8988T (cell line): ENCODE measurements around the gene TOX2.

Source experiments
- DNase-seq: peaks from one replicate; pipeline ENCODE4 v3.0.0; 2011

TOX2 gene

DNA sequence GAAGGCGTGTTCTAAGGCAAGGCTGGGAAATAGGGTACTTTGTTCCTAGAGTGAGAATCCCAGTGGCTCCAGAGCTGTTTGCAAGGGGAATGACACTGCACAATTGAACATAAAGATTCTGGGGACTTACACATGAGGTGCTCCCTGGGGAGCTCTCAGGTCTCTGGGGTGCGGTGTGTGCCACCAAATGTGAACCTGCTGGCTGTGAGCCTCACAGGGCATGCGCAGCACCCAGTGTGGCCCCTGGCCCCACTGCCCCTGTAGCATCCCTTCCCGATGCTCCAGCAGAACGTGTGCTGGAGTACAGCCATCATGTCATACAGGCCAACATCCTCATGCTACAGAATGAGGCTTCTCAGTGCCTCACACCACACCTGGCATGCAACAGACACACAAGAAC, 68.2 kb downstream of the TOX2 start:
- DNase-seq: no peak

DNA sequence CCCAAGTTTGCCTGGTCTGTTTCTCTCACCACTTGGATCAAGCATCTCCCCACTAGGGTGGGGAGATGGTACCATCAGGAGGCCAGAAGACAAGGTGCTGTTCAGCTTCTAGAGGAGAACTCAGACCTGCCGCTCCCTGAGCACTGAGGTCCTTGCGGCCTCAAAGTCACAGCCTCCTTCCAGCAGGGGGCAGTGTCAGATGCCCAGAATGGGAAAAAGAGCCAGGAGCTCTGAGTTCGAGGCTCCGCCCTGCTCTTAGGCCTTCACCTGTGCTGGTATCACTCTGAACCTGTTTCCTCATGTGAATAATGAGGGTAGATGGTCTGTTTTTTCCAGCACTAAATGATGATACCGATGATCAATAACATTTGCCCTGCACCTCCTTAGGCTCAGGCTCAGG, 68.7 kb downstream of the TOX2 start:
- no peak for DNase-seq

DNA sequence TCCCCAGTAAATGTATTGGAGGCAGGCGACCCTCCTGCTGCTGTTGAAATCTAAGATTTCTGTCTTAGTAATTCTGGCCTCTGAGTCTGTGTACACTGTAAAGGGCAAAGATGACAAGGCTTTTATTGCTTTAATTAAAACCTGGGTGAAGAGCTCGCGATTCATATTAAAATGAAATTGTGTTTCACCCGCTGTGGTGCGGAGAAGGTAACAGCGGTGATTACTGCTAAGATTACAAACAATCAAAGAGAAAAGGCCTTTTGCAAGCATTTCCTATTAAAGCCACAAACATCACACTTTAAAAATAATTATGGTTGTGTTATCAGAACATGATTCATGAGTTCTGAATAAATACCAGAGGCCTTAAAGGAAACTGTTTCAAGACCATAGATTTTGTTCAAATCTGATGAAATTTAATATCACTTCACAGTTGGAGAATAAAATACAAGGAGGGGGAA, 69.3 kb downstream of the TOX2 start:
- no peak for DNase-seq

DNA sequence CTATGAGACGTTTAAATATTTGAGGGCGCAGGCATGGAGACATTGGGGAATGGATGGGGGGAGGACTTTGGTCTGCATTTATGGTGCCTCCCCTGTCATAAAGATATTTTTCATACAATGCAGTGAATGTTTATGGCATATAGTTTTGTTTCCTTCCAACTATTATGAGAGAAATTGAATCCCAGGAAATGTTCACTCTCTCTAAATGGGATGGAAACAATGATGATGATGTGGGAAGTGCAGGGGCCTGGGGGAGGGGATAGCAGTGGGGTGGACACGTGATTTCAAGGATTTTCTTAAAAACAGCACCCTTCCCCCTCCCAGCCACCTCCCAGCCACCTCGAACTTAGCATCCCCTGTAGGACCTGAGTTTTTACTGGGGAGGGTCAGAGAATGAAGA, 69.9 kb downstream of the TOX2 start:
- no peak for DNase-seq

DNA sequence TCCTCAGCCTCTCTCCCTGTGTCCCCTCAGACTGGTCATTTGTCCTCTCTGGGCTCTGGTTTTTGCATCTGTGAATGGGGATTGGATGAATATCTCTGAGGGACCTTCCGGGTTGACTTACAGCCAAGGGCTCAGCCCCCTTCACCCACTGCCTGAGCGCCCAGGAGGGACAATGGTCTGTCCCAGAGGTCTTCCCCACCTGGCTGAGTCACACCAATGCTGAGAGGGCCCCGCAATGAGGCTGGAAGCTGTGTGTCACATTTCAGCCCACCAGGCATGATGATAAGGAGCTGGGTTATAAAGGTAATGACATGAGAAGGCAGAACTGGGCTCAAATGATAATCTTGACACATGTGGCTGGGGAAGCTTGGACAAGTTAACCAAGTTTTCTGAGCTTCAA, 70.5 kb downstream of the TOX2 start:
- no peak for DNase-seq

DNA sequence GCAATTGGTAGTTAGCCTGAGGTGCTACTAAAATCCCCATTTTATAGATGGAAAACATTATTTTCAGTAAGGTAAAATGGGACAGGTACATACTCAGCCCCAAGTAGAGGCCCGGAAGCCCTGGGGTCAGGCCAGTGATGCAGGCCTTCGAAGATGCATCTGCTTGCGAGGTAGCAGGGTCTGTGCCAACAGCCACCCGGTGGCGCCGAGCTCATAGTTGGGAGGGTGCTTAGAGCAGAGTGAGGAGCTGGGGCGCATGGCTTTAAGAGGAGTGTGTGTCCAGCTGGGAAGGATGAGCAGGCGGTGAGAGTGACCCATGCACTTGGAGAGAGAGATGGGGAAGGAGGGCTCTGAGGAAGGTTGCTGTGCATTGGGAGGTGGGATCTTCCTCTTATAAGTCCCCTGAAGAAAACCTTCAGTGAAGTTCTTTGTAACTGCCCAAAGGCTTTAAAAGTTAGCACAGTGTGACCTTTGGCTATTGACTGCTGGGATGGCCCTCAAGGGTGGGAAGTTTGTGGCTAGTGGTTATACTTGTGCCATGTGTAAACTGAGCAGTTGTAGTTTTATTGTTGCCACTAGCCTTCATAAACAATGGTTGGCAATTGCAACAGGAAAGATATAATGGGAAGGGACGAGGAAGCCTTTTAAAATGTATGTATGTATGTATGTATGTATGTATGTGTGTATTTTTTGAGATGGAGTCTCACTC, 71.1 kb downstream of the TOX2 start:
- DNase-seq: no peak

DNA sequence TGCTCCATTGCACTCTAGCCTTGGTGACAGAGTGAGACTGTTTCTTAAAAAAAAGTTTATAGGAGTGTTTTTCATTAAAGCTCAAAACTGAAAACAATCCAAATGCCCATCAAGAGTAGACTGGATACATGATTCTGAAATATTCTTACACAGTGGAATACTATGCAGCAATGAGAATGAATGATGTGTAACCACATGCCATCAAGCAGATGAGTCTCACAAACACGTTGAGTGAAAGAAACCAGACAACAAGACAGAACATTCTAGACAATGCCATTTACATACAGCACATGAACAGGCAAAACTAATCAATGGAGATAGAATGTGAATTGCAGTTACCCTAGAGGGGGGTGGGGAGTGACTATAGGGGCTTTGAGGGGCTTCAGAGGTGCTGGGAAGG, 72.4 kb downstream of the TOX2 start:
- DNase-seq: no peak

DNA sequence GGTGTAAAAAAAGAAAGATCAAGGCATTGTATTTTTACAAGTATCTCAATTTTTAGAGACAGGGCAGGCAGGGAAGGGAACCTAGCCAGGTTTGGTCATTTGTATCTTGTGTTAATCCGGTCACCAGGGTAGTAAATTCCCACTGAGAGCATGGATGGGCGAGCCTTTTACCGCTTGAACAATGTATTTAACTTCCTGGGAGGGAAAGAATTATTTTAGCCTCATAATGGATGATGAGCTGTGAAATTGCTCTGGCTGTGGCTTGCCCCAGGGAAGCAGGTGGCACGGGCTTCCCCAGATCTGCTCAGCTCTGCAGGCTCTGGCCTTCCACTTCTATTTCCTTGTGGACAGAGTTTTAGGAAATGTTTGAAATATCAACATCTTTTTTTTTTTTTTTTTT, 72.9 kb downstream of the TOX2 start:
- DNase-seq: no peak

DNA sequence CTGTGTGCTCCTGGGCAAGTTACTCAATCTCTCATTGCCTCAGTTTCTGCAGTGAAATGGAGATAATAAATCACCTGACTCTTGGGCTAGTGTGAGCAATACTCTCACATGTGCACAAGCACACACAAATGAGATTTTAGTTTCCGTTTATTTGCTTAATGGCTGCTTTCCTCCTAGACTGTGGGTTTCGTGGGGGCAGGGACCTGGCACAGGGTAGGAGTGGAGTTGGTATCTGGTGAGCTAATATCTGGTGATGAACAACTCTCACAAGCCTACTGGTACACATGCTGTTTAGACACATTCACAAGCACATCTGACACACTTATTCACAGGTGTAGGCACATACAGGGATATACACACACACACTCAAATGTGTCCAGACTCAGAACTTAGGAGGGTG, 73.8 kb downstream of the TOX2 start:
- no peak for DNase-seq

DNA sequence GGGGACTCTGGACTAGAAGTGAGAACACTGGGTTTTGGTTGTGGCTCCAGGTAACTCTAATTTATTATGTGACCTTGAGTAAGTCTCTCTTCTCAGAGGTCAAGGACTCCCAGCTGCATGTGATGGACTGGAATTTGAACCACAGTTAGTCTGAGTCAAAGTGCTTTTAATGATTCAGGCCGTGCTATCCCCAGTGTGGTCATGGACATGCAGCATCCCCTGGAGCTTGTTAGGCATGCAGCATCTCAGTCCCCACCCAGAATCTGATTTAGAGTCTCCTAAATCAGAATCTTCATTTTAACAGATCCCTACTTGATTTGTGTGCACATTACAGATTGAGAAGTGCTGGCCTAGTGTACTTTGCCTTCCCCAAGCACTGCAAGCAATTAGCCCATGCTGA, 74.2 kb downstream of the TOX2 start:
- DNase-seq: no peak

DNA sequence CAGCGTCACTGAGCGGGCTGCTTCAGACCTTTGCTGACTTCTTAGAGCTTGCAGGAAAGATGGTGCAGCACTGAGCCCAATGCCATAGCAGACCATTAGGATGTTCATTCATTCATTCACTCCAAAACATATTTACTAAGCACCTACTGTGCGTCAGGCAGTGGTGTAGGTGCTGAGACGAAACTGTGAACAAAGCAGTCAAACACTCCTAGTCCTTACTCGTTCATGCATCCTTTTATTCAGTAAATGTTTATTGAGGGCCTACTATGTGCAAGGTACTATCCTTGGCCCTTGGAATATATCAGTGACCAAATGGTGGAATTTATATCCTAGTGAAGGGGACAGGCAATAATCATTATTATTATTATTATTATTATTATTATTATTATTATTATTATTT, 76.6 kb downstream of the TOX2 start:
- no peak for DNase-seq

DNA sequence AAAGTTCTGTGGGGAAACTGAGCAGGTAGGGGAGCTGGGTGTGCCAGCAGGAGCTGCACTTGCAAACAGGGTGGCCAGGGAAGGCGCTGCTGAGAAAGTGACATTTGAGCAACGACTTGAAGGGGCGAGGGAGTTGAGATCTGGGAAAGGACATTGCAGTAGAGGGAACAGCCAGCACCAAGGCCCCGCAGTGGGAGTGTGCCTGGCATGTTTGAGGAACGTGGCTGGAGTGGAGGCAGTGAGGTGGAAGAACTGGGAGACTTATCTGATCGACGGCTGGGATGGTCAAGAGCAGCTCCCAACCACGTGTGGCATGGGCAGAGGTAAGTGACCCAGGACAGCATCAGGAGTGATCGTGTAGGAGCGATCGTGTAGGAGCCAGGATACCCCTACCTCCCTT, 77.3 kb downstream of the TOX2 start:
- no peak for DNase-seq

DNA sequence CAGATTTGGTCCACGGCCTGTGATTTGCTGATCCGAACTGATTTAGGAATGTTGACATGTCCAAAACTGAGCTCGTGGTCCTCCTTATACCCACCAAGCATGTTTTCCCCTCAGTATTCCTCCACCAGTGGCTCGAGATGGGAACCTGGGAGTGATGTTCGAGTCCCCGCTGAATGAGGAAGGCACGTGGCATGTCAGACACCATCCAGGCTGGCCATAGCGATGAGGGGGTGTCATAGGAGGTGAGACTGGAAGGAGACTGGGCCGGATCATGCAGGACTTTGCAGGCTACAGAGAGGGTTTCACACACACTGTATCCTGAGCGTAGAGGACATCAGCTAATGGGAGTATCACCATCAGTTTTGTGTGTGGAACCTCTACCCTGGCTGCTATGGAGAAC, 78.2 kb downstream of the TOX2 start:
- no peak for DNase-seq

DNA sequence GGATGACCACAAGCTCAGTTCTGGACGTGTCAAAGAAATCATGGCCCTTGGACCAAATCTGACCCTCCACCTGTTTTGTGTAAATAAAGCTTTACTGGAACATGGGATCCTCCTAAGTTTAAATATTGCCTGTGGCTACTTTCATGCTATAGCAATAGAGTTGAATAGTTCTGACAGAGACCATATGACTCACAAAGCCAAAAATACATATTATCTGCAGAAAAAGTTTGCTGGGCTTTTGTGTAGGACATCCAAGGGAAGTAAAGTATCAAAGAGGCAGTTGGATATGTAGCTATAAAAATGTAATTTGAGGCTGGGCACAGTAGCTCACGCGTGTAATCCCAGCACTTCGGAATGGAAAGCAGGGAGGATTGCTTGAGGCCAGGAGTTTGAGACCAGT, 78.9 kb downstream of the TOX2 start:
- DNase-seq: no peak

DNA sequence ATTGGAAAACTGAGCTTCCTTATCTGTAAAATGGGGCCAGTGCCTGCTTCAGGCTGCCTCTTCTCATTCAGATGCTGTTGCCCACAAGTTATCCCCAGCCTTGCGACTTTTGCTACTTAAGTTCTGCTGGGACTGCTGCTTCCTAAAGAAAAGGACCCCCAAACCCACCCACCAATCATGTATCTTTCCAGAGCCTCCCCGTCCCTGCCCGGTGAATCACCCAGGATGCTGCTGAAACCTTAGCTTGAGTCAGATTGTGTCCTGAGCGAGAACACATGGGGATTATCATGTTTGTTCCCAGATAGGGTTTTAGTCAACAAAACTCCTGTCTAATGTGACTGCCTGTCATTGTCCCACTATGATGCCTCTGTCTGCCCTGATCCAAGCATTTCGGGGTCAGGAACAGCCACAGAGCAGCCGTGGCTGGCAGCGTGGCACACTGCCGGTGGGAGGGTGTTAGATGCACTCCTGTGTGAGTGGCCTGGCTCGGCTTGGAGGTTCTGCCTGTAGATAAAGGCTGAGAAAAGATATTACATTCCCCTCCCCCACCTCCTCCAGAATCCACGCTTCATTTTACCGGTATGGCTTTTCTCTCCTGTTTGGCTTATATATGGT, 79.9 kb downstream of the TOX2 start:
- DNase-seq: no peak

DNA sequence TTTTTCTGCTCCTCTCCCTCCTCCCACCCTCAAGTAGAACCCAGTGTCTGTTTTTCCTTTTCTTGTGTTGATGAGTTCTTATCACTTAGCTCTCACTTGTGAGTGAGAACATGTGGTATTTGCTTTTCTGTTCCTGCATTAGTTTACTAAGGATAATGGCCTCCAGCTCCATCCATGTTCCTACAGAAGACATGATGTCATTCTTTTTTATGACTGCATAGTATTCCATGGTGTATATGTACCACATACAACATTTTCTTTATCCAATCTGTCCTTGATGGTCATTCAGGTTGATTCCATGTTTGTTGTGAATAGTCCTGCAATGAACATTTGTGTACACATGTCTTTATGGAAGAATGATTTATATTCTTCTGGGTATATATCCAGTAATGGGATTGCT, 81.0 kb downstream of the TOX2 start:
- DNase-seq: no peak

DNA sequence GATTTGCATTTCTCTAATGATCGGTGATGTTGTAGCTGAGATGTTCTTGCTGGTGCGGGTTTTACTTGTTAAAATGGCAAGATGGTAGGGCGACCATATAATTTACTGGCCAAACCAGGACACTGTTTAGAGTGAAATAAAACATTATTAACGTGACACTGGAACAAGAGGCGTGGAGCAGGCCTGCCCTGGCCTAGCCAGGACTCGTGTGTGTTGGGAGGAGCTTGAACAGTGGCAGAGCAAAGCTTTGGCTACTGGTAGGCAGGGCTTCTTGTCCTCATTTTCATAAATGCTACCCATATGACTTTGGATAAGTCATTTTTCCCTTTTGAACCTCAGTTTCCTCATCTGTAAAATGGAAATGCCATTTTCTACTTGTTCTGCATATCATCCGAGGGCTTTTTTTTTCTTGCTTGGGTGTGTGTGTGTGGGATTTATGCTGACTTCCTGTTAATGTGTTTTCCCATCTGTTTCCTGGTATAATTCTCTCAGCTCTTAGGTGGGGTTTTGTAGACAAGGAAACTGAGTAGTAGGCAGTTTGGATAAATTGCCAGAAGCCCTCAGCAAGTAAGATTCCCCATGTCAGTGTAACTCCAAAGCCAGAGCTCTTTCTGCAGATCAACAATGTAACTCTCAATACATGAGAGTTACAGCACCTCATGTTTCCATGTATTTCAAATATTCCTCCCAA, 81.7 kb downstream of the TOX2 start:
- DNase-seq: no peak

DNA sequence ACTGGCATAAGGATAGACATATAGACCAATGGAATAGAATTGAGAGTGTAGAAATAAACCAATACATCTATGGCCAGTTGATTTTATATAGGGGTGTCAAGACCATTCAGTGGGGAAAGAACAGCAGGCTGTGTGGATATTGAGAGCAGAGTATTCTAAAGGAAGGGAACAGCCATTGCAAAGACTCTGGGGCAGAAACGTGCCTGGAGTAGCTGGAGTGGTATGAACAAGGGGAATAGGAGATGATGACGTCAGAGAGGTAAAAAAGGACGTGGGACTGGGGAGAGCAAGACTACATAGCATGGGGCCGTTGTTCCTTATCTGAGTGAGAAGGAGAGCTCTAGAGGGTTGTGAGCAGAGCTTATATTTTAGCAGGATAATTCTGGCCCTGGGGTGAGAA, 85.2 kb downstream of the TOX2 start:
- DNase-seq: no peak

DNA sequence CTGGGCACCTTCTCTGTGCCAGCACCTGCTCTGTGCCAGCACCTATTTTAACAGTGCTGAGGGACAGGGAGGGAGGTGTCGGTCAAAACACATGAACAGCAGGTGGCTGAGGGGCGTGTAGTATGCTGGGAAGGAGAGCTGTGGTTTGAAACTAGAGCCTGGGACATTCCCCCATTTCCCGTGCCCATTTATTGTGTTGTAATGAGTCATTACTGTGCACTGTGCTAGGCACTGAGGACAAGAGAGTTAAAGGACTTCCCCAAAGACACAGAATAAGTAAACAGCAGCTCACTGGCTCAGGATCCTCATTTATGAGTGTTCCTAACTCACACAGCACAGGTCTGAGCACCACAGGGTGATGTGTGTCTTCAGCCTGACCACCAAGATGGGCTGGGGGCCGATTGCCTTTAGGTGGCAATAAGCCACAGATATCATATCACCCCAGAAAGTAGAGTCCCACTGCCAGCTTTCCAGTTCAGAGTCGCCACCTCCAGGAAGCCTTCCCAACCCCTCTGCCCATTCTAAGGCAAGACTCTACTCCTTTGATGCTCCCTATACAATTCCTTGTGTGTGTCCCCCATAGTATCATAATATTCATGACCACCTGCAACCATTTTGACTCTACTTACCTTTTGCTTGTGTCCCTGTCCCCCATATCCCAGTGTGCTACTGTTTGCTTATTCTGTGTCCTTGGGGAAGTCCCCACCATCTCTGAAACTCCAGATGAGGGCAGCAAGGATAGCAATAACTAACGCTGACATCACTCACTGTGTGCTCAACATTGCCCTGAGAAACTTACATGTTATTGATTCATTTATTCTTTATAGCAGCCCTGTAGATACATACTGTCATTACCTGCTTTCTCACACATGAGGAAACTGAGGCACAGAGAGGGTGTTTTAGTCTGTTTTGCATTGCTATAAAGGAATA, 87.3 kb downstream of the TOX2 start:
- no peak for DNase-seq

DNA sequence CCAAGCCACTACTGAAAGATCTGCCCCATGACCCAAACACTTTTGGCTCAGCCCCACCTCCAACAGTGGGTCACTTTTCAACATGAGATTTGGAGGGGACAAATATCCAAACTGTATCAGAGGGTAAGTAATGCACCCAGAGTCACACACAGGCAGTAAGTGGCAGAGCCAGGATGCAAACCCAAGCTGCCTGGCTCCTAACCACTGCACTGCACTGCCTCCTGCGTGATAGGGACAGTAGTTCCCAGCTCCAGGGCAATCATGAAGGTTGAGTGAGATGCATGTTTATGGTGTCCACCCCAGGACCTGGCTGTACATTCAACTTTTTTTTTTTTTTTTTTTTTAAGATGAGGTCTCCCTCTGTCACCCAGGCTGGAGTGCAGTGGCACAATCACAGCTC, 88.2 kb downstream of the TOX2 start:
- no peak for DNase-seq

DNA sequence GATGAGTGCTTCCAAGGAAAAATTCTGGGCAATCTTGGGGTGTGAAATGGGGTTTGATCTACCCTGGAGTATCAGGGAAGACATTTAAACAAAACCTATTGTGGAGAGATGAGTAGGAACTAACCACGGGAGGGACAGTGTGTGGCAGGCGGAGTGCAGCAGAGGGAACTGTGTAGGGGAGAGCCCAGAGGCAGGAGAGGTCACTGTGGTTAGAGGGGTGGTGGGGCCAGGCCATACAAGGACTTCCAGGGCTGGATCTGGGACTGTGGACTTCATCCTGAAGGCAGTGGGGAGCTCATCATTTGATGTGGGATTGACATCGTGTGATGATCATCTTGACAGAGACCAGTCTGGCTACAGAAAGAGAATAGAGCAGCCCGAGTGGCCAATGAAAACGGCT, 89.0 kb downstream of the TOX2 start:
- no peak for DNase-seq

DNA sequence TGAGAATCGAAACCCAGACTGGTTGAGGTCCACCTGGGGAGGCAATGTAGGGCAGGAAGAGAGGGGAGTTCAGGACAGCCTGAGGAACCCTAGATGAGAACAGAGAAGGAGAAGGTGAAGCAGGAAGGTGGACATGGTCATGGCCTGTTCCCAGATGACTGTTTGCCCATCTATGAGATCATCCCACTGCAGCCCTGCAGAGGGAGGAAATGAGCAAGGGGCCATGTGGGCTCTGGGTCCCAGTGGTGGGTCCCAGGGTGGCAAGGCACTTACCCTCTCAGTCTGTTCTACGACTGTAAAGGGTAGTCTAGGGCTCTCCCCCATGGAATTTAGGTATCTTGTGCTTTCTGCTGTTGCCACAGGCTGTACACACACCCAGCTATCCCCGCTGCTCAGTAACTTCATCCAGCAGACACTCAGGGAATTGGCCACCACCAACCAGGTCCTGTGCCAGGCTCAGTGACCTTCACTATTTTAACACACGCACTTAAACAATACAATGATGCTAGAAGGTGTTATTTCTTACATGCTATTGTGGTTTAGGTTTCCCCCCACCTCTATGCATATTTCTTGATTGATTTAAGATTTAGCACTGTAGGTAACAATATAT, 89.8 kb downstream of the TOX2 start:
- DNase-seq: no peak

DNA sequence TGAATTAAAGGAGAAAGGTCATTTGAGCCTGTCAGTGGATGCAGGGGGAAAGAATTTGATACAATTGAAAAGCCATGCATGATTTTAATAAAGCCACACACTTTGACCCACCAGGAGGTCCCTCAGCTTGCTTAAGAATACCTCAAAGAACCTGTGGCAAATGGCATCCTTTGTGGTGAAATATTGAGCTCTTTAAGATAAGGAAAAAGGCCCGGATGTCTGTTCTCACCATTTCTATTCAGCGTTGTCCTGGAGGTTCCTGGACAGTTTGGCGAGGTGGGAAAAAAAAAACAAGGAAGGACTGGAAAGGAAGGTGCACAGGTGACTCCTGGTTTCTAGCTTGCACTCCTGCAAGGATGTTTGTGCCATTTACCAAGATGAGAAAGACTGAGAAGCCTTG, 91.0 kb downstream of the TOX2 start:
- no peak for DNase-seq
